Mesodermal cell (in vitro differentiated cells): ENCODE measurements around the gene RBM10.

Source experiments
- H3K27ac ChIP-seq: 2 replicates; pipeline ENCODE4 v1.7.0; 2013; ENCODE audit warnings: mild to moderate bottlenecking, low read depth, low read length, moderate library complexity; ENCODE audit not compliant: severe bottlenecking
- H3K36me3 ChIP-seq: 2 replicates; pipeline ENCODE4 v1.7.1; 2013; ENCODE audit warnings: mild to moderate bottlenecking, low read length, moderate library complexity; ENCODE audit not compliant: control insufficient read depth, insufficient read depth
- H3K4me1 ChIP-seq: one replicate; pipeline ENCODE4 v1.7.1; 2013; ENCODE audit warnings: mild to moderate bottlenecking, low read length; ENCODE audit not compliant: insufficient read depth, control insufficient read depth, poor library complexity, severe bottlenecking
- H3K4me3 ChIP-seq: 2 replicates; pipeline ENCODE4 v1.7.0; 2013; ENCODE audit warnings: low read length, control low read depth, mild to moderate bottlenecking; ENCODE audit not compliant: insufficient read depth, poor library complexity, severe bottlenecking; ENCODE audit errors: extremely low read depth
- H3K9me3 ChIP-seq: 2 replicates; pipeline ENCODE4 v1.7.1; 2013; ENCODE audit warnings: mild to moderate bottlenecking, low read length, moderate library complexity; ENCODE audit not compliant: control insufficient read depth
- WGBS, 2 experiments: methylation state at CpG; one replicate each; pipeline ENCODE4 v1.1.5; 2013; ENCODE audit warnings: missing lambda C conversion rate in 2 of 2; ENCODE audit not compliant: insufficient coverage in 2 of 2; 5-methylcytosine and 5-hydroxymethylcytosine counted together

The RBM10 gene

DNA sequence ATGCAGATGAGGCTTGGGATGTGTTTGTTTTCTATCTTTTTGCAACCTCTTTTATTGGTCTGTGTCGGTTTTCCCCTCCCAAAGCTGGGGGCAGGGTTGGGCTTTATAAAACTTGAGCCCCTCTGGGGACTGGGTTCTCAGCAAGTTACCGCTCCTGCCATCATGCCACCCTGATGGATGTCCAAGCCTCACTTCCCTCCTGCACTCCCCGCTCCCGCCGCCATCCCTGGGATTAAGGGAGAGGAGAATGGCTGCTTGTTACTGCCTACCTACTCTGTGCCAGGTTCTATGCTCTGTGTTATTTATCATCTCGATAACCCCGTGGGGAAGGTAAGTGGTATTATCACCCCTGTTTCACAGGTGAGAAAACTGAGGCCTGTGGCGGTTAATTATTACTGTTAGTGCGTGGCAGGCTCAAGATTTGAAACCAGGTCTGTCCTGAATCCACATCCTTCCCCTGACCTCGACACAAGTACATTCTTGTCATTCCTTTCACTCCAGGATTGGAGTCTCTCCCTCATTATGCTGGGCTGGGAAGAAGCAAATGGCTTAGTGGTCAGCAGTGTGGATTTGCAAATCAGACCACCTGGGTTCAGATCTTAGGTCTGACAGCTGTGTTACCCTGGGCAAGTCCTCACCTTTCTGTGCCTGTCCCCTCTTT lies 53.1 kb downstream of the RBM10 start:
- WGBS, 2 experiments = 69 to 100% methylated on average over 1 to 2 of the region's 10 CpGs
- Histone ChIP-seq H3K9me3 (no peaks in the 10 kb centered on the region), H3K4me3 (no peak overlapping the region), H3K4me1 (peaks cover 15% of the 10 kb centered on the region), H3K36me3 (peaks cover 53% of the 10 kb centered on the region), H3K27ac (peak overlapping the region; percentile 41)

DNA sequence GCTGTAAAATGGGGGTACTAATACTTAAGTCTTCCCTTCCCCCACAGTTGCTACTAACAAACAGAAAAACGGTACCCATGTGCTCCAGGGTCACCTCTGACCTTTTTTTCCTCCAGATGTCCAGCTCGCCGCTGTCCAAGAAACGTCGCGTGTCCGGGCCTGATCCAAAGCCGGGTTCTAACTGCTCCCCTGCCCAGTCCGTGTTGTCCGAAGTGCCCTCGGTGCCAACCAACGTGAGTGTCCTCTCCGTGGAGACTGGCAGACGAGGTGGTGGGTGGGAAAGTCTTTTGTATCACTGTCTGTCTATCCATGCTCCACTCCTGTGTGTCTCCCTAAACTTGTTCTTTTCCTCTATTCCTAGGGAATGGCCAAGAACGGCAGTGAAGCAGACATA lies 53.7 kb downstream of the RBM10 start:
- WGBS, 2 experiments = 95% methylated on average over 13 of the region's 15 CpGs; no CpG with 5 or more reads in 1 of the 2 experiments
- H3K27ac ChIP-seq = no peak overlapping the region
- peaks cover 15% of the 10 kb centered on the region for H3K4me1 ChIP-seq
- H3K4me3 ChIP-seq = no peak overlapping the region
- no peaks in the 10 kb centered on the region for H3K9me3 ChIP-seq
- peaks cover 58% of the 10 kb centered on the region for H3K36me3 ChIP-seq

DNA sequence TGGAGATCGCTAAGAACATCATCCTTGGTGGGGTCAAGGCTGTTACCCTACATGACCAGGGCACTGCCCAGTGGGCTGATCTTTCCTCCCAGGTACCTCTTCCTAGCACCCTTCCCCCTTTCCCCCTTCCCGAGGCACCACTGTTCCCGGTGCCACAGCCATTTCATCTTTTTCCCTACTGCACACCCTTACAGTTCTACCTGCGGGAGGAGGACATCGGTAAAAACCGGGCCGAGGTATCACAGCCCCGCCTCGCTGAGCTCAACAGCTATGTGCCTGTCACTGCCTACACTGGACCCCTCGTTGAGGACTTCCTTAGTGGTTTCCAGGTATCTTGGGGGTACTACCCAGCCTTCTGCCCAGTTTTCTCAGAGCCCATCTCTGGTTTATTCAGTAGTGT lies 54.3 kb downstream of the RBM10 start:
- Histone ChIP-seq H3K9me3 (no peaks in the 10 kb centered on the region), H3K36me3 (peaks cover 63% of the 10 kb centered on the region), H3K4me1 (peaks cover 15% of the 10 kb centered on the region), H3K4me3 (no peak overlapping the region), H3K27ac (no peak overlapping the region)
- 96 to 100% methylated on average over 5 of the region's 10 CpGs for WGBS, 2 experiments

DNA sequence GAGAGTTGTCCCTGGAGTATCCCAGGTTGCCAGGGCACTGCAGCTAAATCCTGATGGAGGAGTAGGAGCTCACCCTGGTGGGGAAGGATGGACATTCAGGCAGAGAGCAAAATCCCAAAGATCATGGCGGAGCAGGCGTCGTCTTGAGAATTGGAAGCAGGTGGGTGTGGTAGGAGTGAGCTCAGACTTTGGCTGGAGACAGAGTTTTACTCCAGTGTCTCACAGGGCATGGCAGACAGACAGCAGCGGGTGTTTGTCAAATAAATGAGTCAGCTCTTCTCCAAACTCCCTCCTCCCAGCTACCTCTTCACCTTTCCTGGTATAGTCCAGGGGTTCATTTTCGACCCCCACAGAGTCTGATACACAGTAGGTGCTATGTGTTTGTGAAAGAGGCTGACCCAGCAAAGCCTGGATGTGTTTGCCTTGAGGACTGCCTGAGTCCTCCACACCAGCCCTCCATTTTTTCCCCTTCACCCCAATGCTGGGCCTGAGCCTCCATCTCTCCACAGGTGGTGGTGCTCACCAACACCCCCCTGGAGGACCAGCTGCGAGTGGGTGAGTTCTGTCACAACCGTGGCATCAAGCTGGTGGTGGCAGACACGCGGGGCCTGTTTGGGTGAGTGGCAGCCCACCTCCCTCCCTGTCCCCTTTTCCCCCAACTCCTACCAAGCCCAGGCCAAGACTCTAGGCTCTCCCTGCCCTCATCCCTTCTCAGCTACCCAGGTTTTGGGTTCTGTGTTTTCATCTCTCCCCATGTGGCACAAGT lies 55.5 kb downstream of the RBM10 start:
- Histone ChIP-seq H3K36me3 (peaks cover 74% of the 10 kb centered on the region), H3K4me3 (no peak overlapping the region), H3K4me1 (peaks cover 13% of the 10 kb centered on the region), H3K9me3 (no peaks in the 10 kb centered on the region), H3K27ac (no peak overlapping the region)
- WGBS, 2 experiments = 100% methylated on average over 3 of the region's 9 CpGs; no CpG with 5 or more reads in 1 of the 2 experiments

DNA sequence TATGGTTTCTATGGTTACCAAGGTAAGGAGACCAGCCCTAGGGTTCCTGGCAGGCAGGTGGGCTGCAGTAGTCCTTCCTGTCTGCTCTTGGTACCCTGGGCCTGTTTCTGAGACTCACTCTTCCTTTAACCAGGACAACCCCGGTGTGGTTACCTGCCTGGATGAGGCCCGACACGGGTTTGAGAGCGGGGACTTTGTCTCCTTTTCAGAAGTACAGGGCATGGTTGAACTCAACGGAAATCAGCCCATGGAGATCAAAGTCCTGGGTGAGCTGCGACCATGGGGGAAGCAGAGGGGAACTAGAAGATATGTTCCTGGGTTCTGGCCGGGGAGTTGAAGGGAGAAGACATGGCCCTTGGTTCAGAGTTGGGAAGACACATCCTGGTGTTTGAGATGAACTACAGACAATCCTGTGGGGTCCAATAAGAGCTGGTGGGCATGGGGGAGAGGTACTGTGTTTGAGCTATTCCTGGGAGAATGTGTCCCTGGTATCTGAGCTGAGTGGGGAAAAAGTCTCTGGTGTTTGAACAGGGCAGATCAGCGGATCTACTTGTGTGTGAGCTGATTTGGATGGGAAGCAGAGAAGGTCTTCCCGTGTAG lies 56.4 kb downstream of the RBM10 start:
- Histone ChIP-seq H3K27ac (no peak overlapping the region), H3K4me3 (no peak overlapping the region), H3K9me3 (no peaks in the 10 kb centered on the region), H3K36me3 (peaks cover 82% of the 10 kb centered on the region), H3K4me1 (peaks cover 9% of the 10 kb centered on the region)
- WGBS, 2 experiments = 95% methylated on average over 7 of the region's 9 CpGs; no CpG with 5 or more reads in 1 of the 2 experiments

DNA sequence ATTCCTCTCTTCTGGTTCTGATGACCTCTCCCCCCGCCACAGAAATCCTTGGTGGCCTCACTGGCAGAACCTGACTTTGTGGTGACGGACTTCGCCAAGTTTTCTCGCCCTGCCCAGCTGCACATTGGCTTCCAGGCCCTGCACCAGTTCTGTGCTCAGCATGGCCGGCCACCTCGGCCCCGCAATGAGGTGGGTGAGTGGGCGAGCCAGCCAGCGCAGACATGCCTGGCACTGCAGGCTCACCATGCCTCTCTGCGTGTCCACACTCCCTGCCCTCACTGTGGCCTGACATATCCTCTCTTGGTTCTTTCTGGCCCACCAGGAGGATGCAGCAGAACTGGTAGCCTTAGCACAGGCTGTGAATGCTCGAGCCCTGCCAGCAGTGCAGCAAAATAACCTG lies 57.3 kb downstream of the RBM10 start:
- Histone ChIP-seq H3K27ac (no peak overlapping the region), H3K4me1 (peaks cover 6% of the 10 kb centered on the region), H3K36me3 (peaks cover 85% of the 10 kb centered on the region), H3K4me3 (no peak overlapping the region), H3K9me3 (no peaks in the 10 kb centered on the region)
- WGBS, 2 experiments = 95 to 96% methylated on average over 2 to 5 of the region's 11 CpGs

DNA sequence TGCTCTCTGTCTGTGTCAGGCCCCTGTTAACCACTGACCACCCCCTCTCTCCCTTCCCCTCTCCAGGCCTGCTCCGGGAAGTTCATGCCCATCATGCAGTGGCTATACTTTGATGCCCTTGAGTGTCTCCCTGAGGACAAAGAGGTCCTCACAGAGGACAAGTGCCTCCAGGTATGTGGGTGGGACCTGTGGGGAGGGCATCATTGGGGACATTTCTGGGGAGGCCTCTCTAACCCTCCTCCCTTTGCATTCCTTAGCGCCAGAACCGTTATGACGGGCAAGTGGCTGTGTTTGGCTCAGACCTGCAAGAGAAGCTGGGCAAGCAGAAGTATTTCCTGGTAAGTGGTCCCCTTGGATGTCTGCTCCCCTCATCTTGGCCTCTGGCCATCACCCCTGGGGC lies 57.9 kb downstream of the RBM10 start:
- WGBS, 2 experiments = 94 to 96% methylated on average over 3 of the region's 4 CpGs
- Histone ChIP-seq H3K4me3 (no peak overlapping the region), H3K9me3 (no peaks in the 10 kb centered on the region), H3K4me1 (peaks cover 3% of the 10 kb centered on the region), H3K27ac (no peak overlapping the region), H3K36me3 (peaks cover 90% of the 10 kb centered on the region)

DNA sequence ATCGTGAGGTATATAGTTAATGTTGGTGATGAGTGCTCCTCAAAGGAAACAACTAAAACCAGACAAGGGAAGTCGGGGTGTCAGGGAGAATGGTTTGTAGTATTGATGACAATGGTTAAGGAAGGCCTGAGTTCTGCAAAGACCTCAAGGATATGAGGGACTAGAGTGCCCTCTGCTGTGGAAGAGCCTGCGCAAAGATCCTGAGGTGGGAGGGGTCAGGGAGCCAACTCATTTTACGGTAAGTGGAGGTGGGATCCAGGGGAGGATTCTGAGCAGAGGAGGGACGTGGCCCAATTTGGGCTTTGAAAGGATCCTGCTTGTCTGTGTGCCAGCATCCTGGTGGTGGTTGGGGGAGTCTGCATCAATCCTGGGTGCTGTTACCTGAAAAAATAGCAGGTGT lies 59.9 kb downstream of the RBM10 start:
- Histone ChIP-seq H3K27ac (no peak overlapping the region), H3K9me3 (no peaks in the 10 kb centered on the region), H3K4me1 (no peaks in the 10 kb centered on the region)

DNA sequence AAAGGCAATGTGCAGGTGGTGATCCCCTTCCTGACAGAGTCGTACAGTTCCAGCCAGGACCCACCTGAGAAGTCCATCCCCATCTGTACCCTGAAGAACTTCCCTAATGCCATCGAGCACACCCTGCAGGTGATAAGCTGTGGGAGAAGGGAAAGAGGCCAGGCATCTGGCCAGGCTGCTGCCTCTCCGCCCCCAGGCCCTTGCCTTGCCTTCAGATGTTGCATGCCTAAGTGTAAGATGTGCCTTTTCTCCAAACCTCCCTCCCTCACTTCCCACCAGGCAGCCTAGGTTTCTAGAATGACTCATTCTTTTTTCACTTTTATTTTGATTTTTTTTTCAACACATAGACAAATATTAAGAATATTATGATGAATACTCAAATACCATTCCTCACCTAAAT lies 61.3 kb downstream of the RBM10 start:
- Histone ChIP-seq H3K27ac (no peak overlapping the region), H3K36me3 (peaks cover 90% of the 10 kb centered on the region), H3K4me3 (no peak overlapping the region), H3K4me1 (no peaks in the 10 kb centered on the region), H3K9me3 (no peaks in the 10 kb centered on the region)
- 100% methylated on average over 1 of the region's 3 CpGs; no CpG with 5 or more reads in 1 of the 2 experiments for WGBS, 2 experiments

More for the DNA sequence above, 59.9 kb downstream of the RBM10 start:
- whole genome bisulfite sequencing, 2 experiments = 93 to 100% methylated on average over 1 to 3 of the region's 5 CpGs
- Histone ChIP-seq H3K36me3 (peaks cover 90% of the 10 kb centered on the region), H3K4me3 (no peak overlapping the region)

DNA sequence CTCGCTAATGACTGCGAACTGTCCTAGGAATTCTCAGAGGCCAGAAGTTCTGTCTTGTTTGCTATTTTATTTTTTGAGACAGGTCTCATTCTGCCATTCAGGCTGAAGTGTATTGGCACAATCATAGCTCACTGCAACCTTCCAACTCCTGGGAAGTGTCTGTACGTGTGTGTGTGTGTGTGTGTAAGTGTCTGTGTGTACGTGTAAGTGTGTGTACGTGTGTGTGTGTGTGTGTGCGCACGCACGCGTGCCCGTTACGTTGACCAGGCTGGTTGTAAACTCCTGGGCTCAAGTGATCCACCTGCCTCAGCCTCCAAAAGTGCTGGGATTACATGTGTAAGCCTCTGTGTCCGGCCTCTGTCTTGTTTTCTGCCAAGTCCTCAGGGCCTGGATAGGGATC lies 63.1 kb downstream of the RBM10 start:
- no peak overlapping the region for H3K27ac ChIP-seq
- no peak overlapping the region for H3K4me3 ChIP-seq
- H3K36me3 ChIP-seq = peaks cover 91% of the 10 kb centered on the region
- 100% methylated on average over 1 of the region's 12 CpGs; no CpG with 5 or more reads in 1 of the 2 experiments for WGBS, 2 experiments
- H3K9me3 ChIP-seq = no peaks in the 10 kb centered on the region
- no peaks in the 10 kb centered on the region for H3K4me1 ChIP-seq
